Neural progenitor cell (in vitro differentiated cells): ENCODE measurements around the gene LRRC4B. TPM values are rescaled to one million over a fixed set of nuclear protein-coding genes. Genes with fewer than 3 reads are reported as not detected.

Experiments used
- DNase-seq: peaks from one replicate; pipeline ENCODE4 v3.0.0-alpha.2; 2016; ENCODE audit warnings: low spot score
- H2AFZ ChIP-seq: fragments of 200-600 bp; sonication (generic); replicated peaks from 2 replicates; pipeline ENCODE4 v1.6.1; 2016; ENCODE audit warnings: antibody characterized with exemption
- H3F3A ChIP-seq: fragments of 200-600 bp; sonication (generic); 2 replicates; pipeline ENCODE4 v1.6.1; 2016; ENCODE audit warnings: antibody characterized with exemption, low read depth
- H3K27ac ChIP-seq: fragments of 200-600 bp; sonication (generic); 2 replicates; pipeline ENCODE4 v1.5.1; 2016; ENCODE audit warnings: mild to moderate bottlenecking
- H3K27me3 ChIP-seq: fragments of 200-600 bp; sonication (generic); 2 replicates; pipeline ENCODE4 v1.6.1; 2016; ENCODE audit warnings: mild to moderate bottlenecking, moderate library complexity
- H3K36me3 ChIP-seq: fragments of 200-600 bp; sonication (generic); 2 replicates; pipeline ENCODE4 v1.5.1; 2016
- H3K4me1 ChIP-seq: fragments of 200-600 bp; sonication (generic); 2 replicates; pipeline ENCODE4 v1.6.1; 2016; ENCODE audit warnings: mixed run types
- H3K4me2 ChIP-seq: fragments of 200-600 bp; sonication (generic); 2 replicates; pipeline ENCODE4 v1.6.1; 2016
- H3K4me3 ChIP-seq: fragments of 200-600 bp; sonication (generic); 2 replicates; pipeline ENCODE4 v1.5.1; 2016
- H3K79me2 ChIP-seq: fragments of 200-600 bp; sonication (generic); 2 replicates; pipeline ENCODE4 v1.6.1; 2016; ENCODE audit warnings: low read depth
- H3K9ac ChIP-seq: fragments of 200-600 bp; sonication (generic); 2 replicates; pipeline ENCODE4 v1.6.1; 2016
- H3K9me3 ChIP-seq: fragments of 200-600 bp; sonication (generic); 2 replicates; pipeline ENCODE4 v1.5.1; 2016; ENCODE audit warnings: low read depth
- H4K20me1 ChIP-seq: fragments of 200-600 bp; sonication (generic); 2 replicates; pipeline ENCODE4 v1.6.1; 2016; ENCODE audit warnings: low read depth
- H3K27ac Mint-ChIP-seq: 3 replicates; pipeline ENCODE4 v1.8.0; 2021; ENCODE audit warnings: mixed read lengths
- H3K27me3 Mint-ChIP-seq: 2 replicates; pipeline ENCODE4 v1.8.0; 2022; ENCODE audit warnings: low read depth, mild to moderate bottlenecking, inconsistent platforms, moderate library complexity, mixed read lengths; ENCODE audit not compliant: insufficient read depth
- H3K36me3 Mint-ChIP-seq: 3 replicates; pipeline ENCODE4 v1.8.0; 2021; ENCODE audit warnings: mixed read lengths
- H3K4me1 Mint-ChIP-seq: 3 replicates; pipeline ENCODE4 v1.8.0; 2021; ENCODE audit warnings: mixed read lengths
- H3K4me3 Mint-ChIP-seq: 3 replicates; pipeline ENCODE4 v1.8.0; 2021; ENCODE audit warnings: mild to moderate bottlenecking, moderate library complexity, mixed read lengths
- H3K9me3 Mint-ChIP-seq: 3 replicates; pipeline ENCODE4 v1.8.0; 2020; ENCODE audit warnings: mixed read lengths
- CTCF ChIP-seq: fragments of 200-600 bp; sonication (generic); IDR thresholded peaks from 2 replicates; pipeline ENCODE4 v1.5.1; 2017; ENCODE audit warnings: antibody characterized with exemption, mild to moderate bottlenecking
- EZH2 ChIP-seq: fragments of 200-600 bp; sonication (generic); IDR thresholded peaks from 2 replicates; pipeline ENCODE4 v1.6.1; 2017; ENCODE audit warnings: antibody characterized with exemption, mild to moderate bottlenecking, moderate library complexity
- EZH2phosphoT487 ChIP-seq: fragments of 200-600 bp; sonication (generic); IDR thresholded peaks from 2 replicates; pipeline ENCODE4 v1.6.1; 2017; ENCODE audit warnings: antibody characterized with exemption
- total RNA-seq: library from RNA; depleted of rRNA; stranded (reverse); fragments of >200 nt; gene quantifications from 2 replicates; pipeline ENCODE4 v1.2.3, GENCODE V29; 2015; ENCODE audit warnings: low replicate concordance

The LRRC4B gene
- total RNA-seq, 1 donor from 2014 or later: 12.0 TPM

DNA sequence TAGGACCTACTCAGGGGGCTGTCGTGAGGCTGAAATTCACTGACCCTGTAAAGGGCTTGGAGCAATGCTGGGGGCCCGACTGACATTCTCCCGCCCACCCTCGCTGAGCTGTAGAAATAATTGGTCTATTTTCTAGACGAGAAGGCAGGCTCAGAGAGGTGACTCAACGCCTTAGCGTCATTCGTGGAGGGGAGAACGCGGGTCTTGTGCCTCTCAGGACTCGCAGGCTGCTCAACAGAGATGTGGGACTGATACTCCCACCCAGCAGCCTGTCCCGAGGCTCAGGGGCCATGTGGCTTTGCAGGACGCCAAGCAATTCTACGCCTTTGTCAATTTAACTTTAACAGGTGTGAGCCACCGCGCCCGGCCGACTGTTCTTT lies 30.9 kb downstream of the LRRC4B start:
- no peaks in the 10 kb centered on the region for H3K4me1 ChIP-seq
- H3K36me3 ChIP-seq: no peaks in the 10 kb centered on the region
- no peak for DNase-seq

GRCh38 chr19:50536662-50537305 lies 31.5 kb downstream of the LRRC4B start:
- H3K79me2 ChIP-seq: no peaks in the 10 kb centered on the region

More for the DNA sequence above, 30.9 kb downstream of the LRRC4B start:
- Mint-ChIP-seq H3K36me3 (peaks cover 45% of the 10 kb centered on the region), H3K4me3 (peak overlapping the region; percentile 50), H3K27ac (no peak overlapping the region), H3K9me3 (peaks cover 5% of the 10 kb centered on the region), H3K4me1 (peaks cover 11% of the 10 kb centered on the region), H3K27me3 (peaks cover 4% of the 10 kb centered on the region)
- Histone ChIP-seq H2AFZ (no peak overlapping the region), H3K27me3 (no peaks in the 10 kb centered on the region), H3K9ac (no peak overlapping the region), H3K79me2 (no peaks in the 10 kb centered on the region), H3K9me3 (no peaks in the 10 kb centered on the region), H3K4me3 (no peak overlapping the region), H3F3A (peaks cover 2% of the 10 kb centered on the region), H3K4me2 (no peak overlapping the region), H3K27ac (no peak overlapping the region), H4K20me1 (peaks cover 19% of the 10 kb centered on the region)
- TF ChIP-seq EZH2: no peak
- no peak for TF ChIP-seq CTCF
- TF ChIP-seq EZH2phosphoT487: no peak

GRCh38 chr19:50535672-50536187 lies 32.5 kb downstream of the LRRC4B start:
- Histone ChIP-seq H3K4me1 (peaks cover 6% of the 10 kb centered on the region), H3K27ac (no peak overlapping the region), H3K4me3 (no peak overlapping the region), H3K79me2 (no peaks in the 10 kb centered on the region), H3K36me3 (no peaks in the 10 kb centered on the region), H3K9me3 (no peaks in the 10 kb centered on the region), H3K27me3 (no peaks in the 10 kb centered on the region), H4K20me1 (peaks cover 9% of the 10 kb centered on the region), H3K9ac (no peak overlapping the region), H3F3A (peaks cover 2% of the 10 kb centered on the region), H3K4me2 (no peak overlapping the region), H2AFZ (no peak overlapping the region)
- Mint-ChIP-seq H3K27ac (no peak overlapping the region), H3K36me3 (peaks cover 43% of the 10 kb centered on the region), H3K27me3 (peaks cover 7% of the 10 kb centered on the region), H3K4me1 (peaks cover 6% of the 10 kb centered on the region), H3K4me3 (no peak overlapping the region), H3K9me3 (peaks cover 5% of the 10 kb centered on the region)
- DNase-seq: no peak
- TF ChIP-seq EZH2 (no peak), EZH2phosphoT487 (no peak), CTCF (no peak)

More at GRCh38 chr19:50536662-50537305, 31.5 kb downstream of the LRRC4B start:
- H3K27me3 ChIP-seq: no peaks in the 10 kb centered on the region
- H3K36me3 ChIP-seq: no peaks in the 10 kb centered on the region
- no peak overlapping the region for H3K4me3 ChIP-seq
- H3K27me3 Mint-ChIP-seq: peaks cover 5% of the 10 kb centered on the region
- no peak for DNase-seq
- no peaks in the 10 kb centered on the region for H3K4me1 ChIP-seq
- no peak overlapping the region for H3K27ac ChIP-seq
- H3K9me3 ChIP-seq: no peaks in the 10 kb centered on the region
- H2AFZ ChIP-seq: no peak overlapping the region
- H3F3A ChIP-seq: peaks cover 2% of the 10 kb centered on the region
- H3K9ac ChIP-seq: no peak overlapping the region
- peaks cover 5% of the 10 kb centered on the region for H3K9me3 Mint-ChIP-seq
- H3K4me1 Mint-ChIP-seq: peaks cover 8% of the 10 kb centered on the region
- peaks cover 15% of the 10 kb centered on the region for H4K20me1 ChIP-seq
- H3K4me3 Mint-ChIP-seq: no peak overlapping the region
- TF ChIP-seq CTCF (peak; percentile 17), EZH2phosphoT487 (no peak), EZH2 (no peak)
- no peak overlapping the region for H3K4me2 ChIP-seq
- H3K36me3 Mint-ChIP-seq: peaks cover 44% of the 10 kb centered on the region
- no peak overlapping the region for H3K27ac Mint-ChIP-seq
